ENCODE results near the gene ZBTB17.

The ZBTB17 gene

GRCh38 chr1:15946571-15947381, 29.1 kb downstream of the ZBTB17 start:
- no peak for DNase-seq (ENCODE audit: low spot score)

GRCh38 chr1:15945832-15946448, 30.0 kb downstream of the ZBTB17 start:
- DNase-seq (ENCODE audit: low spot score) = no peak

GRCh38 chr1:15945011-15945831, 30.7 kb downstream of the ZBTB17 start:
- no peak for DNase-seq (ENCODE audit: low spot score)

GRCh38 chr1:15944308-15945010, 31.4 kb downstream of the ZBTB17 start:
- no peak for DNase-seq (ENCODE audit: low spot score)

GRCh38 chr1:15943992-15944307, 32.0 kb downstream of the ZBTB17 start:
- DNase-seq (ENCODE audit: low spot score) = no peak

GRCh38 chr1:15943328-15943991, 32.4 kb downstream of the ZBTB17 start:
- DNase-seq (ENCODE audit: low spot score) = no peak

- DNase-seq (ENCODE audit: low spot score) = no peak
Observed at GRCh38 chr1:15942661-15943327, 33.1 kb downstream of the ZBTB17 start.

- no peak for DNase-seq (ENCODE audit: low spot score)
Observed at GRCh38 chr1:15941899-15942660, 33.8 kb downstream of the ZBTB17 start.

- no peak for DNase-seq (ENCODE audit: low spot score)
Observed at GRCh38 chr1:15941044-15941840, 34.7 kb downstream of the ZBTB17 start.

- no peak for DNase-seq (ENCODE audit: low spot score)
Observed at GRCh38 chr1:15940110-15941043, 35.5 kb downstream of the ZBTB17 start.

GRCh38 chr1:15939181-15940109, 36.5 kb downstream of the ZBTB17 start:
- no peak for DNase-seq (ENCODE audit: low spot score)

GRCh38 chr1:15938628-15939161, 37.2 kb downstream of the ZBTB17 start:
- no peak for DNase-seq (ENCODE audit: low spot score)

- no peak for DNase-seq (ENCODE audit: low spot score)
Observed at GRCh38 chr1:15937706-15938168, 38.2 kb downstream of the ZBTB17 start.

GRCh38 chr1:15937146-15937545, 38.8 kb downstream of the ZBTB17 start:
- no peak for DNase-seq (ENCODE audit: low spot score)

GRCh38 chr1:15936025-15936424, 39.9 kb downstream of the ZBTB17 start:
- no peak for DNase-seq (ENCODE audit: low spot score)

- DNase-seq (ENCODE audit: low spot score) = no peak
Observed at GRCh38 chr1:15935056-15935950, 40.6 kb downstream of the ZBTB17 start.
